OCI-LY3 (cell line): ENCODE measurements around the gene DMAC2.

ENCODE experiments used
- H2AFZ ChIP-seq: fragments of 200-600, 300-600 bp; shearing (Covaris generic); 2 replicates; pipeline ENCODE4 v1.6.0; 2014; ENCODE audit warnings: antibody characterized with exemption, low read depth, low read length
- H3K27ac ChIP-seq: fragments of 200-600, 300-600 bp; sonication (generic); 2 replicates; pipeline ENCODE4 v1.5.1; 2014; ENCODE audit warnings: mild to moderate bottlenecking, low read length, moderate library complexity, mixed read lengths
- H3K27me3 ChIP-seq: fragments of 200-600, 300-600 bp; sonication (generic); 2 replicates; pipeline ENCODE4 v1.6.1; 2014; ENCODE audit warnings: low read depth, low read length, mixed read lengths
- H3K36me3 ChIP-seq: fragments of 200-600, 300-600 bp; sonication (generic); replicated peaks from 2 replicates; pipeline ENCODE3; 2014; ENCODE audit warnings: low read depth, low read length, mixed read lengths
- H3K4me1 ChIP-seq: fragments of 300-600, 200-600 bp; sonication (generic); 2 replicates; pipeline ENCODE4 v1.6.1; 2014; ENCODE audit warnings: low read length, mixed read lengths
- H3K4me2 ChIP-seq: fragments of 200-600, 300-600 bp; sonication (generic); 2 replicates; pipeline ENCODE4 v1.6.1; 2014; ENCODE audit warnings: low read length, mixed read lengths
- H3K4me3 ChIP-seq: fragments of 300-600, 200-600 bp; sonication (generic); 2 replicates; pipeline ENCODE4 v1.5.1; 2014; ENCODE audit warnings: antibody characterized with exemption, mild to moderate bottlenecking, low read length, moderate library complexity
- H3K79me2 ChIP-seq: fragments of 300-600, 200-600 bp; shearing (Covaris generic); 2 replicates; pipeline ENCODE4 v1.6.1; 2014; ENCODE audit warnings: mild to moderate bottlenecking, low read length, mixed read lengths
- H3K9ac ChIP-seq: fragments of 300-600, 200-600 bp; shearing (Covaris generic); 2 replicates; pipeline ENCODE4 v1.6.0; 2014; ENCODE audit warnings: mild to moderate bottlenecking, low read length, moderate library complexity
- H3K9me3 ChIP-seq: fragments of 200-600, 300-600 bp; shearing (Covaris generic); 2 replicates; pipeline ENCODE4 v1.6.1; 2014; ENCODE audit warnings: low read length, mixed read lengths; ENCODE audit not compliant: insufficient read depth
- H4K20me1 ChIP-seq: fragments of 200-600, 300-600 bp; sonication (generic); 2 replicates; pipeline ENCODE4 v1.6.1; 2016; ENCODE audit warnings: low read length, mixed read lengths; ENCODE audit not compliant: insufficient read depth
- CTCF ChIP-seq: fragments of 200-600, 300-600 bp; sonication (generic); IDR thresholded peaks from 2 replicates; pipeline ENCODE4 v1.5.1; 2014; ENCODE audit warnings: antibody characterized with exemption, low read length, low read depth
- EZH2phosphoT487 ChIP-seq: fragments of 200-600 bp; shearing (Covaris generic); IDR thresholded peaks from 2 replicates; pipeline ENCODE4 v1.6.1; 2018; ENCODE audit warnings: antibody characterized with exemption, mixed run types, low read depth

DMAC2 gene

GRCh38 chr19:41455936-41456335 lies 16.2 kb upstream of the DMAC2 start:
- no peak overlapping the region for H3K9ac ChIP-seq
- TF ChIP-seq CTCF (no peak), EZH2phosphoT487 (no peak)
- no peaks in the 10 kb centered on the region for H3K79me2 ChIP-seq
- H3K27me3 ChIP-seq: no peaks in the 10 kb centered on the region
- peaks cover 23% of the 10 kb centered on the region for H3K4me1 ChIP-seq
- no peak overlapping the region for H3K27ac ChIP-seq
- H3K9me3 ChIP-seq: peaks cover 4% of the 10 kb centered on the region; the same call in 1 of the 2 replicates
- H4K20me1 ChIP-seq: no peaks in the 10 kb centered on the region
- no peak overlapping the region for H3K4me3 ChIP-seq
- H3K4me2 ChIP-seq: no peak overlapping the region
- H2AFZ ChIP-seq: no peak overlapping the region
- H3K36me3 ChIP-seq: no peaks in the 10 kb centered on the region

- Histone ChIP-seq H3K79me2 (no peaks in the 10 kb centered on the region), H3K4me2 (no peak overlapping the region), H3K36me3 (no peaks in the 10 kb centered on the region), H3K27me3 (no peaks in the 10 kb centered on the region), H2AFZ (no peak overlapping the region), H3K9ac (no peak overlapping the region), H3K27ac (no peak overlapping the region), H4K20me1 (no peaks in the 10 kb centered on the region), H3K4me3 (no peak overlapping the region), H3K4me1 (peaks cover 27% of the 10 kb centered on the region), H3K9me3 (peaks cover 4% of the 10 kb centered on the region; the same call in 1 of the 2 replicates)
- TF ChIP-seq EZH2phosphoT487 (no peak), CTCF (peak; percentile 15; the same call in 1 of the 2 replicates)
Observed at GRCh38 chr19:41452584-41453275, 13.0 kb upstream of the DMAC2 start.

- Histone ChIP-seq H2AFZ (peak overlapping the region; percentile 65), H3K4me1 (peaks cover 9% of the 10 kb centered on the region), H3K27ac (no peak overlapping the region), H3K9ac (peak overlapping the region; percentile 63), H3K4me3 (peak overlapping the region; percentile 73), H4K20me1 (no peaks in the 10 kb centered on the region), H3K9me3 (no peaks in the 10 kb centered on the region), H3K4me2 (peak overlapping the region; percentile 78), H3K27me3 (peaks cover 3% of the 10 kb centered on the region; the same call in 1 of the 2 replicates), H3K79me2 (no peaks in the 10 kb centered on the region), H3K36me3 (no peaks in the 10 kb centered on the region)
- no peak for TF ChIP-seq EZH2phosphoT487
- no peak for TF ChIP-seq CTCF
Observed at GRCh38 chr19:41449865-41450178, 10.1 kb upstream of the DMAC2 start.

GRCh38 chr19:41449079-41449864 lies 9.6 kb upstream of the DMAC2 start:
- Histone ChIP-seq H4K20me1 (no peaks in the 10 kb centered on the region), H2AFZ (peak overlapping the region; percentile 80), H3K27ac (no peak overlapping the region), H3K4me1 (peaks cover 10% of the 10 kb centered on the region), H3K79me2 (no peaks in the 10 kb centered on the region), H3K9ac (peak overlapping the region; percentile 63), H3K4me2 (peak overlapping the region; percentile 78), H3K9me3 (no peaks in the 10 kb centered on the region), H3K36me3 (no peaks in the 10 kb centered on the region), H3K27me3 (peaks cover 3% of the 10 kb centered on the region; the same call in 1 of the 2 replicates), H3K4me3 (peak overlapping the region; percentile 73)
- no peak for TF ChIP-seq EZH2phosphoT487
- TF ChIP-seq CTCF: peak; percentile 99
